ES-I3 (cell line): ENCODE measurements around the gene C1RL.

Experiments
- H3K36me3 ChIP-seq: 2 replicates; pipeline ENCODE4 v1.6.1; 2013; ENCODE audit warnings: mild to moderate bottlenecking, low read length, control low read depth, moderate library complexity; ENCODE audit not compliant: insufficient read depth
- H3K4me1 ChIP-seq: 2 replicates; pipeline ENCODE4 v1.6.1; 2013; ENCODE audit warnings: mild to moderate bottlenecking, control low read depth, low read length; ENCODE audit not compliant: insufficient read depth
- H3K9ac ChIP-seq: 2 replicates; pipeline ENCODE4 v1.6.1; 2013; ENCODE audit warnings: low read depth, mild to moderate bottlenecking, low read length, moderate library complexity
- H3K9me3 ChIP-seq: 2 replicates; pipeline ENCODE4 v1.6.1; 2013; ENCODE audit warnings: mild to moderate bottlenecking, low read length, moderate library complexity; ENCODE audit not compliant: control insufficient read depth, insufficient read depth

C1RL gene

GRCh38 chr12:7089196-7089871, 19.7 kb downstream of the C1RL start:
- H3K4me1 ChIP-seq: peaks cover 14% of the 10 kb centered on the region
- no peaks in the 10 kb centered on the region for H3K36me3 ChIP-seq
- H3K9ac ChIP-seq: no peak overlapping the region
- no peaks in the 10 kb centered on the region for H3K9me3 ChIP-seq

- H3K9ac ChIP-seq: no peak overlapping the region
- 0 out of 2 replicates have a peak, but pooled peaks cover 4% of the 10 kb centered on the region for H3K9me3 ChIP-seq
These were observed 25.9 kb downstream of the C1RL start for GRCh38 chr12:7083125-7083524.

GRCh38 chr12:7081037-7081436, 28.0 kb downstream of the C1RL start:
- Histone ChIP-seq H3K9me3 (0 out of 2 replicates have a peak, but pooled peaks cover 4% of the 10 kb centered on the region), H3K9ac (no peak overlapping the region), H3K36me3 (no peaks in the 10 kb centered on the region), H3K4me1 (no peaks in the 10 kb centered on the region)

More at GRCh38 chr12:7083125-7083524, 25.9 kb downstream of the C1RL start:
- Histone ChIP-seq H3K4me1 (no peaks in the 10 kb centered on the region), H3K36me3 (no peaks in the 10 kb centered on the region)

- Histone ChIP-seq H3K9ac (no peak overlapping the region), H3K4me1 (no peaks in the 10 kb centered on the region), H3K9me3 (0 out of 2 replicates have a peak, but pooled peaks cover 4% of the 10 kb centered on the region)
These were observed 29.2 kb downstream of the C1RL start for GRCh38 chr12:7079826-7080125.

GRCh38 chr12:7078163-7078562, 30.9 kb downstream of the C1RL start:
- no peaks in the 10 kb centered on the region for H3K36me3 ChIP-seq
- no peak overlapping the region for H3K9ac ChIP-seq
- 0 out of 2 replicates have a peak, but pooled peaks cover 2% of the 10 kb centered on the region for H3K9me3 ChIP-seq
- no peaks in the 10 kb centered on the region for H3K4me1 ChIP-seq

More at GRCh38 chr12:7079826-7080125, 29.2 kb downstream of the C1RL start:
- H3K36me3 ChIP-seq: no peaks in the 10 kb centered on the region

GRCh38 chr12:7076493-7076892, 32.5 kb downstream of the C1RL start:
- Histone ChIP-seq H3K9ac (no peak overlapping the region), H3K9me3 (no peaks in the 10 kb centered on the region), H3K36me3 (no peaks in the 10 kb centered on the region), H3K4me1 (no peaks in the 10 kb centered on the region)

GRCh38 chr12:7075939-7076338, 33.1 kb downstream of the C1RL start:
- Histone ChIP-seq H3K36me3 (no peaks in the 10 kb centered on the region), H3K9me3 (no peaks in the 10 kb centered on the region), H3K4me1 (no peaks in the 10 kb centered on the region), H3K9ac (no peak overlapping the region)

- Histone ChIP-seq H3K9me3 (no peaks in the 10 kb centered on the region), H3K9ac (no peak overlapping the region), H3K4me1 (no peaks in the 10 kb centered on the region), H3K36me3 (no peaks in the 10 kb centered on the region)
These were observed 33.5 kb downstream of the C1RL start for GRCh38 chr12:7075518-7075917.

- Histone ChIP-seq H3K9me3 (no peaks in the 10 kb centered on the region), H3K4me1 (no peaks in the 10 kb centered on the region), H3K36me3 (no peaks in the 10 kb centered on the region), H3K9ac (no peak overlapping the region)
These were observed 35.1 kb downstream of the C1RL start for GRCh38 chr12:7073946-7074345.

GRCh38 chr12:7072554-7072953, 36.5 kb downstream of the C1RL start:
- no peak overlapping the region for H3K9ac ChIP-seq
- no peaks in the 10 kb centered on the region for H3K4me1 ChIP-seq
- no peaks in the 10 kb centered on the region for H3K36me3 ChIP-seq
- H3K9me3 ChIP-seq: no peaks in the 10 kb centered on the region

- H3K9ac ChIP-seq: no peak overlapping the region
- H3K9me3 ChIP-seq: no peaks in the 10 kb centered on the region
- H3K4me1 ChIP-seq: no peaks in the 10 kb centered on the region
- no peaks in the 10 kb centered on the region for H3K36me3 ChIP-seq
These were observed 37.0 kb downstream of the C1RL start for GRCh38 chr12:7072035-7072434.

- no peak overlapping the region for H3K9ac ChIP-seq
- no peaks in the 10 kb centered on the region for H3K4me1 ChIP-seq
- no peaks in the 10 kb centered on the region for H3K36me3 ChIP-seq
- no peaks in the 10 kb centered on the region for H3K9me3 ChIP-seq
These were observed 39.6 kb downstream of the C1RL start for GRCh38 chr12:7069386-7069785.

- H3K36me3 ChIP-seq: no peaks in the 10 kb centered on the region
- no peaks in the 10 kb centered on the region for H3K4me1 ChIP-seq
- H3K9ac ChIP-seq: no peak overlapping the region
- H3K9me3 ChIP-seq: no peaks in the 10 kb centered on the region
These were observed 40.0 kb downstream of the C1RL start for GRCh38 chr12:7068994-7069346.

- Histone ChIP-seq H3K36me3 (no peaks in the 10 kb centered on the region), H3K9me3 (no peaks in the 10 kb centered on the region), H3K4me1 (no peaks in the 10 kb centered on the region), H3K9ac (no peak overlapping the region)
These were observed 40.6 kb downstream of the C1RL start for GRCh38 chr12:7068240-7068993.

- H3K9me3 ChIP-seq: no peaks in the 10 kb centered on the region
- H3K9ac ChIP-seq: no peak overlapping the region
- H3K36me3 ChIP-seq: no peaks in the 10 kb centered on the region
- no peaks in the 10 kb centered on the region for H3K4me1 ChIP-seq
These were observed 41.9 kb downstream of the C1RL start for GRCh38 chr12:7067096-7067495.
